ENCODE results near the gene PFDN5.

GRCh38 chr12:53265783-53266182, 29.6 kb upstream of the PFDN5 start:
- TF ChIP-seq CTCF (IDR thresholded peaks at IDR 0.05) = no peak
- no peak for TF ChIP-seq POLR2A (IDR thresholded peaks at IDR 0.05)

Data from tibial nerve (tissue), 3 donors.